HUDEP-2 (cell line): ENCODE results near the gene EXPH5.

ENCODE experiments used
- DNase-seq, 76 experiments: peaks; one replicate each; lab custom pipeline; 2025; ENCODE audit not compliant: unreplicated experiment in 76 of 76; lab: John Stamatoyannopoulos, UW

Gene EXPH5

GRCh38 chr11:108562746-108563581, 30.6 kb downstream of the EXPH5 start:
- no peak for DNase-seq

- DNase-seq, result no peak
Measured at GRCh38 chr11:108561535-108561991, 32.0 kb downstream of the EXPH5 start.

GRCh38 chr11:108559904-108560303, 33.7 kb downstream of the EXPH5 start:
- DNase-seq, result no peak

GRCh38 chr11:108559340-108559739, 34.2 kb downstream of the EXPH5 start:
- no peak for DNase-seq

GRCh38 chr11:108558222-108558621, 35.3 kb downstream of the EXPH5 start:
- DNase-seq, result no peak

- no peak for DNase-seq
Measured at GRCh38 chr11:108556019-108556418, 37.5 kb downstream of the EXPH5 start.

GRCh38 chr11:108551651-108552462, 41.7 kb downstream of the EXPH5 start:
- peak in 12 of 76 experiments; percentile 0 to 30 (median 12) for DNase-seq

GRCh38 chr11:108549319-108549885, 44.2 kb downstream of the EXPH5 start:
- DNase-seq, result no peak

- no peak for DNase-seq
Measured at GRCh38 chr11:108545909-108546501, 47.6 kb downstream of the EXPH5 start.

- DNase-seq, result no peak
Measured at GRCh38 chr11:108543316-108543964, 50.1 kb downstream of the EXPH5 start.

GRCh38 chr11:108541531-108541930, 52.0 kb downstream of the EXPH5 start:
- DNase-seq, result no peak

- no peak for DNase-seq
Measured at GRCh38 chr11:108538502-108538901, 55.1 kb downstream of the EXPH5 start.

GRCh38 chr11:108538022-108538424, 55.5 kb downstream of the EXPH5 start:
- no peak for DNase-seq

- DNase-seq, result no peak
Measured at GRCh38 chr11:108536783-108537182, 56.8 kb downstream of the EXPH5 start.

- no peak for DNase-seq
Measured at GRCh38 chr11:108535384-108535955, 58.1 kb downstream of the EXPH5 start.

GRCh38 chr11:108534274-108534882, 59.2 kb downstream of the EXPH5 start:
- no peak for DNase-seq

GRCh38 chr11:108530426-108530825, 63.1 kb downstream of the EXPH5 start:
- DNase-seq, result no peak

- DNase-seq, result no peak
Measured at GRCh38 chr11:108527382-108527781, 66.2 kb downstream of the EXPH5 start.

- no peak for DNase-seq
Measured at GRCh38 chr11:108525161-108525560, 68.4 kb downstream of the EXPH5 start.

- DNase-seq, result no peak
Measured at GRCh38 chr11:108524422-108524821, 69.1 kb downstream of the EXPH5 start.
